HCT116 (cell line): ENCODE data around the gene ITSN1. TPM values are rescaled to one million over a fixed set of nuclear protein-coding genes. Genes with fewer than 3 reads are reported as not detected.

ENCODE experiments used
- ATAC-seq: fragments of 200-7000 bp; cut with Tn5 transposase; 2 replicates; pipeline ENCODE4 v1.9.1; 2020; ENCODE audit warnings: mild to moderate bottlenecking, moderate library complexity
- BruUV-seq: library from RNA; stranded (reverse); fragments of 400-500 nt; replicated peaks from 2 replicates; lab custom pipeline; 2021; lab: Mats Ljungman, UMichigan
- CTCF ChIA-PET: fragments of 300-600 bp; sonication (Branson Sonifier 250); formaldehyde crosslinking; loops from one replicate; lab custom pipeline; 2021; ENCODE audit warnings: antibody characterized with exemption; lab: Charles Lee
- POLR2A ChIA-PET: fragments of 300-600, 350-600 bp; sonication (Branson Sonifier 250); formaldehyde crosslinking; loops from one replicate; lab custom pipeline; 2021; ENCODE audit warnings: antibody characterized with exemption; lab: Charles Lee
- RAD21 ChIA-PET, 2 experiments: fragments of 300-600 bp; sonication (Branson Sonifier 250); formaldehyde crosslinking; loops; one replicate each; lab custom pipeline; 2023; ENCODE audit warnings: low total read pairs in 2 of 2; ENCODE audit not compliant: uncharacterized antibody in 2 of 2, unreplicated experiment in 2 of 2, low non-redundant PET in 1 of 2; lab: Charles Lee
- DNase-seq: peaks from one replicate; pipeline ENCODE4 v3.0.0-alpha.2; 2010; ENCODE audit warnings: low read depth, low spot score
- H2AFZ ChIP-seq: fragments of 200-600 bp; shearing (Covaris generic), sonication (generic); 2 replicates; pipeline ENCODE4 v1.6.1; 2017; ENCODE audit warnings: low read depth, mixed run types, mixed read lengths, antibody characterized with exemption, low read length; ENCODE audit not compliant: poor library complexity, severe bottlenecking
- H3K27ac ChIP-seq: 2 replicates; pipeline ENCODE4 v1.5.1; 2012; ENCODE audit warnings: low read depth, low read length
- H3K27me3 ChIP-seq: fragments of 200-600 bp; sonication (generic); 2 replicates; pipeline ENCODE4 v1.6.1; 2016; ENCODE audit warnings: mixed run types, low read length, mixed read lengths; ENCODE audit not compliant: insufficient read depth
- H3K36me3 ChIP-seq, 2 experiments: fragments of 200-500 bp in 1 of 2; fragments of 200-600 bp in 1 of 2; sonication (Bioruptor generic) in 1 of 2; sonication (generic) in 1 of 2; 2 replicates each; pipeline versions ENCODE4 v1.5.1 to v1.6.1; 2014 to 2016; ENCODE audit warnings: low read length in 2 of 2, inconsistent platforms in 1 of 2, mixed read lengths in 1 of 2, mixed run types in 1 of 2; ENCODE audit not compliant: insufficient read depth in 2 of 2, control insufficient read depth in 1 of 2
- H3K4me1 ChIP-seq, 2 experiments: fragments of 200-600 bp in 1 of 2; sonication (generic) in 1 of 2; 2 replicates each; pipeline versions ENCODE4 v1.5.1 to v1.6.1; 2012 to 2017; ENCODE audit warnings: low read length in 2 of 2, inconsistent platforms in 1 of 2, mild to moderate bottlenecking in 1 of 2, mixed read lengths in 1 of 2, mixed run types in 1 of 2, moderate library complexity in 1 of 2; ENCODE audit not compliant: insufficient read depth in 2 of 2, control insufficient read depth in 1 of 2
- H3K4me2 ChIP-seq: fragments of 200-600 bp; sonication (generic); 2 replicates; pipeline ENCODE4 v1.6.1; 2017; ENCODE audit warnings: mixed run types, low read length, mixed read lengths
- H3K4me3 ChIP-seq, 2 experiments: fragments of 200-600 bp in 1 of 2; sonication (generic) in 1 of 2; replicated peaks in 1 of 2; 2 replicates each; pipeline ENCODE4 v1.5.1; 2011 to 2016; ENCODE audit warnings: low read length in 2 of 2, control low read depth in 1 of 2, low read depth in 1 of 2, mild to moderate bottlenecking in 1 of 2, mixed read lengths in 1 of 2, mixed run types in 1 of 2
- H3K79me2 ChIP-seq: fragments of 200-600 bp; sonication (generic); 2 replicates; pipeline ENCODE4 v1.6.1; 2017; ENCODE audit warnings: mild to moderate bottlenecking, mixed run types, low read length, moderate library complexity, mixed read lengths; ENCODE audit not compliant: insufficient read depth
- H3K9ac ChIP-seq: fragments of 200-600 bp; sonication (generic); 2 replicates; pipeline ENCODE4 v1.6.1; 2016; ENCODE audit warnings: low read length, mixed read lengths
- H3K9me2 ChIP-seq: fragments of 200-600 bp; sonication (generic), shearing (Covaris generic); 2 replicates; pipeline ENCODE4 v1.6.1; 2017; ENCODE audit warnings: mixed run types, mild to moderate bottlenecking, moderate library complexity; ENCODE audit not compliant: insufficient read depth
- H3K9me3 ChIP-seq, 2 experiments: fragments of 200-500 bp in 1 of 2; fragments of 200-600 bp in 1 of 2; sonication (Bioruptor generic) in 1 of 2; sonication (generic) in 1 of 2; 2 replicates each; pipeline ENCODE4 v1.6.1; 2014 to 2017; ENCODE audit warnings: low read length in 2 of 2, mixed read lengths in 2 of 2, inconsistent platforms in 1 of 2, low read depth in 1 of 2, mild to moderate bottlenecking in 1 of 2, mixed run types in 1 of 2, moderate library complexity in 1 of 2; ENCODE audit not compliant: control insufficient read depth in 1 of 2, insufficient read depth in 1 of 2
- H4K20me1 ChIP-seq: fragments of 200-600 bp; sonication (generic), shearing (Covaris generic); 2 replicates; pipeline ENCODE4 v1.6.1; 2017; ENCODE audit warnings: mixed run types, mild to moderate bottlenecking, moderate library complexity; ENCODE audit not compliant: insufficient read depth
- CEBPB ChIP-seq: IDR thresholded peaks from 2 replicates; pipeline ENCODE4 v1.6.1; 2012; ENCODE audit warnings: low read depth
- EGR1 ChIP-seq: IDR thresholded peaks from 2 replicates; pipeline ENCODE4 v1.6.1; 2012; ENCODE audit warnings: low read depth
- EZH2 ChIP-seq: fragments of 200-600 bp; sonication (generic); IDR thresholded peaks from 2 replicates; pipeline ENCODE4 v1.6.1; 2017; ENCODE audit warnings: antibody characterized with exemption, mixed run types
- EZH2phosphoT487 ChIP-seq: fragments of 200-600 bp; IDR thresholded peaks from 2 replicates; pipeline ENCODE4 v1.6.1; 2018; ENCODE audit warnings: antibody characterized with exemption, borderline replicate concordance
- FOSL1 ChIP-seq: IDR thresholded peaks from 2 replicates; pipeline ENCODE4 v1.6.1; 2012; ENCODE audit warnings: low read depth
- POLR2A ChIP-seq: IDR thresholded peaks from 2 replicates; pipeline ENCODE4 v1.7.0; 2011; ENCODE audit warnings: borderline replicate concordance; ENCODE audit not compliant: insufficient read depth, insufficient read length; ENCODE audit errors: extremely low read depth
- POLR2AphosphoS5 ChIP-seq: IDR thresholded peaks from 2 replicates; pipeline ENCODE4 v1.6.1; 2011; ENCODE audit warnings: mild to moderate bottlenecking, low read depth, low read length, moderate library complexity
- RAD21 ChIP-seq: IDR thresholded peaks from 2 replicates; pipeline ENCODE4 v1.6.1; 2012; ENCODE audit warnings: low read depth, mild to moderate bottlenecking
- SIN3A ChIP-seq: IDR thresholded peaks from 2 replicates; pipeline ENCODE4 v1.6.1; 2012; ENCODE audit warnings: low read depth
- SP1 ChIP-seq: IDR thresholded peaks from 2 replicates; pipeline ENCODE4 v1.6.1; 2012; ENCODE audit warnings: low read depth
- SRF ChIP-seq: IDR thresholded peaks from 2 replicates; pipeline ENCODE4 v1.6.1; 2012; ENCODE audit warnings: low read depth
- intact Hi-C: fragments of 100-400 bp; cut with micrococcal nuclease; formaldehyde crosslinking; loops from 2 replicates; pipeline ENCODE4 v1.10.0; 2022
- total RNA-seq: library from RNA; stranded (reverse); gene quantifications from one replicate; pipeline ENCODE4 v1.2.1, GENCODE V29; 2021; ENCODE audit not compliant: unreplicated experiment
- TF ChIP-seq, protein P1 (sequence below): IDR thresholded peaks from 2 replicates; pipeline ENCODE4 v1.6.1; 2012; ENCODE audit warnings: low read depth

Gene ITSN1
- total RNA-seq, 1 experiment from 2014 or later = 25.8 TPM

- CTCF ChIA-PET = no interaction called here
- Histone ChIP-seq H3K9me3 (no peaks in the 10 kb centered on the region), H3K27ac (no peak overlapping the region), H3K4me3 (no peak overlapping the region), H3K36me3 (no peaks in the 10 kb centered on the region), H3K9me2 (no peaks in the 10 kb centered on the region), H4K20me1 (no peaks in the 10 kb centered on the region), H3K79me2 (no peaks in the 10 kb centered on the region), H3K9ac (no peak overlapping the region), H3K4me1 (no peaks in the 10 kb centered on the region), H3K27me3 (no peaks in the 10 kb centered on the region; the same call in 1 of the 2 replicates), H3K4me2 (no peak overlapping the region), H2AFZ (no peak overlapping the region)
- DNase-seq (no peak), ATAC-seq (no peak)
- no peak for TF ChIP-seq EZH2
- TF ChIP-seq EGR1 = no peak
- TF ChIP-seq RAD21 = no peak
- no peak for TF ChIP-seq SP1
- TF ChIP-seq FOSL1 = no peak
- no peak for TF ChIP-seq CEBPB
- no peak for TF ChIP-seq POLR2AphosphoS5
- no peak for TF ChIP-seq SIN3A
- TF ChIP-seq POLR2A = no peak
- TF ChIP-seq, protein P1, sequence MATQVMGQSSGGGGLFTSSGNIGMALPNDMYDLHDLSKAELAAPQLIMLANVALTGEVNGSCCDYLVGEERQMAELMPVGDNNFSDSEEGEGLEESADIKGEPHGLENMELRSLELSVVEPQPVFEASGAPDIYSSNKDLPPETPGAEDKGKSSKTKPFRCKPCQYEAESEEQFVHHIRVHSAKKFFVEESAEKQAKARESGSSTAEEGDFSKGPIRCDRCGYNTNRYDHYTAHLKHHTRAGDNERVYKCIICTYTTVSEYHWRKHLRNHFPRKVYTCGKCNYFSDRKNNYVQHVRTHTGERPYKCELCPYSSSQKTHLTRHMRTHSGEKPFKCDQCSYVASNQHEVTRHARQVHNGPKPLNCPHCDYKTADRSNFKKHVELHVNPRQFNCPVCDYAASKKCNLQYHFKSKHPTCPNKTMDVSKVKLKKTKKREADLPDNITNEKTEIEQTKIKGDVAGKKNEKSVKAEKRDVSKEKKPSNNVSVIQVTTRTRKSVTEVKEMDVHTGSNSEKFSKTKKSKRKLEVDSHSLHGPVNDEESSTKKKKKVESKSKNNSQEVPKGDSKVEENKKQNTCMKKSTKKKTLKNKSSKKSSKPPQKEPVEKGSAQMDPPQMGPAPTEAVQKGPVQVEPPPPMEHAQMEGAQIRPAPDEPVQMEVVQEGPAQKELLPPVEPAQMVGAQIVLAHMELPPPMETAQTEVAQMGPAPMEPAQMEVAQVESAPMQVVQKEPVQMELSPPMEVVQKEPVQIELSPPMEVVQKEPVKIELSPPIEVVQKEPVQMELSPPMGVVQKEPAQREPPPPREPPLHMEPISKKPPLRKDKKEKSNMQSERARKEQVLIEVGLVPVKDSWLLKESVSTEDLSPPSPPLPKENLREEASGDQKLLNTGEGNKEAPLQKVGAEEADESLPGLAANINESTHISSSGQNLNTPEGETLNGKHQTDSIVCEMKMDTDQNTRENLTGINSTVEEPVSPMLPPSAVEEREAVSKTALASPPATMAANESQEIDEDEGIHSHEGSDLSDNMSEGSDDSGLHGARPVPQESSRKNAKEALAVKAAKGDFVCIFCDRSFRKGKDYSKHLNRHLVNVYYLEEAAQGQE = no peak
- no peak for TF ChIP-seq EZH2phosphoT487
- no peak for TF ChIP-seq SRF
- POLR2A ChIA-PET = no interaction called here
- RAD21 ChIA-PET = no interaction called here
- no TSS peak for BruUV-seq
- intact Hi-C loops = no loop called here
Measured at GRCh38 chr21:33886321-33886720, 244.0 kb downstream of the ITSN1 start.
